AG04449 (cell line): ENCODE data around the gene BET1L.
"Not testable (repeated sequence)": the region's sequence is repeated elsewhere in the genome, so short reads cannot be mapped to it uniquely, and the experiment has no call there.

Source experiments
- CTCF ChIA-PET: fragments of 350-600 bp; formaldehyde crosslinking; extraction: SDS; loops from one replicate; lab custom pipeline; 2021; ENCODE audit warnings: antibody characterized with exemption; lab: Yijun Ruan, JAX
- POLR2A ChIA-PET: fragments of 400-600, 350-600 bp; formaldehyde crosslinking; extraction: SDS; loops from one replicate; lab custom pipeline; 2020; ENCODE audit warnings: antibody characterized with exemption, inconsistent platforms; lab: Yijun Ruan, JAX
- DNase-seq: peaks from one replicate; pipeline ENCODE4 v3.0.0-alpha.2; 2010; ENCODE audit warnings: low read depth, low spot score
- H3K4me3 ChIP-seq: 2 replicates; pipeline ENCODE4 v1.5.1; 2011; ENCODE audit warnings: low read depth, mild to moderate bottlenecking, control low read depth, low read length
- TF ChIP-seq, protein P1 (sequence below): IDR thresholded peaks from one replicate; pipeline ENCODE4 v1.5.1; 2011; ENCODE audit warnings: mild to moderate bottlenecking, moderate library complexity, low read length, control low read depth, inconsistent platforms; ENCODE audit not compliant: insufficient read depth; ENCODE audit errors: missing control alignments

Gene BET1L

DNA sequence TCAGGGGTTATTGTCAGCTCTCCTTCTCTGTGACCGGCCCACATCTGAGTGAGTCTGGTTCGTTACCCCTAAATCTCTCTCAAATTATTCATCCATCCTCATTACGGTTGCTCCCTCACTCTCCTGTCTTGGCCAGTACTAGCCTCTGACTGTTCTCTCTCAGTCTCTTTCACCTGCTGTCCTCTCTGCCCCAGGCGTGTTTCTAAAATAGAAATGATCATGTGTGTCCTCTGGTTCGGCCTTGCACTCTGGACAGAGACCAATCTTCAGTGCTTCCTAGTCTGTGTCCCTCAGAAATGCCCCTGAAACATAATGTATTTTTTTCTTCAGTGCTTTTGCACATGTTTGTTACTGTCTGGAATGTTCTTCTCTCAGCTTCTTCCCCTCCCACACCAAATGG, 34.4 kb upstream of the BET1L start:
- TF ChIP-seq, protein P1, sequence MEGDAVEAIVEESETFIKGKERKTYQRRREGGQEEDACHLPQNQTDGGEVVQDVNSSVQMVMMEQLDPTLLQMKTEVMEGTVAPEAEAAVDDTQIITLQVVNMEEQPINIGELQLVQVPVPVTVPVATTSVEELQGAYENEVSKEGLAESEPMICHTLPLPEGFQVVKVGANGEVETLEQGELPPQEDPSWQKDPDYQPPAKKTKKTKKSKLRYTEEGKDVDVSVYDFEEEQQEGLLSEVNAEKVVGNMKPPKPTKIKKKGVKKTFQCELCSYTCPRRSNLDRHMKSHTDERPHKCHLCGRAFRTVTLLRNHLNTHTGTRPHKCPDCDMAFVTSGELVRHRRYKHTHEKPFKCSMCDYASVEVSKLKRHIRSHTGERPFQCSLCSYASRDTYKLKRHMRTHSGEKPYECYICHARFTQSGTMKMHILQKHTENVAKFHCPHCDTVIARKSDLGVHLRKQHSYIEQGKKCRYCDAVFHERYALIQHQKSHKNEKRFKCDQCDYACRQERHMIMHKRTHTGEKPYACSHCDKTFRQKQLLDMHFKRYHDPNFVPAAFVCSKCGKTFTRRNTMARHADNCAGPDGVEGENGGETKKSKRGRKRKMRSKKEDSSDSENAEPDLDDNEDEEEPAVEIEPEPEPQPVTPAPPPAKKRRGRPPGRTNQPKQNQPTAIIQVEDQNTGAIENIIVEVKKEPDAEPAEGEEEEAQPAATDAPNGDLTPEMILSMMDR, result no peak
- POLR2A ChIA-PET, result no interaction called here
- CTCF ChIA-PET, result interaction anchor here (0.7 to 6.6 kb wide), 5 partner anchors 8 to 209 kb away, joined by 3 to 79 read pairs (median 4); no protein-coding TSS in a partner anchor

DNA sequence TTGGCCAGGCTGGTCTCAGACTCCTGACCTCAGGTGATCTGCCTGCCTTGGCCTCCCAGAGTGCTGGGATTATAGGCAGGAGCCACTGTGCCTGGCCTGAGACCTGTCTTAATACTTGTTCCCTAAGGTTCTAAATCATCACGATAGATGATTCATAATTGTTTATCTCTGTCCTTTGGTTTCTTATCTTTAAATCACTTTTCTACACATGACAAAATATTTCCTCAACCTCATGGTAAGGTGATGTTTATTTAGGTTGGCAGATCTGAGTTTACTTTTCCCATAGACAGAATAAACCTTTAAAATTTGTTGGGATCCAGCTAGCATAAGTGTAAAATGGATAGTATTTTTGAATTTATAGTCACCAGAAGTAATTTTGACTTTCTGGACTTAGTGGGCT, 33.1 kb upstream of the BET1L start:
- CTCF ChIA-PET, result interaction anchor here (6.6 kb wide), 1 partner anchor 10 kb away, joined by 79 read pairs; no protein-coding TSS in a partner anchor
- TF ChIP-seq, protein P1, result no peak
- POLR2A ChIA-PET, result no interaction called here
- H3K4me3 ChIP-seq, result no peak overlapping the region
- DNase-seq, result no peak

More for the DNA sequence above, 34.4 kb upstream of the BET1L start:
- no peak for DNase-seq
- no peak overlapping the region for H3K4me3 ChIP-seq

DNA sequence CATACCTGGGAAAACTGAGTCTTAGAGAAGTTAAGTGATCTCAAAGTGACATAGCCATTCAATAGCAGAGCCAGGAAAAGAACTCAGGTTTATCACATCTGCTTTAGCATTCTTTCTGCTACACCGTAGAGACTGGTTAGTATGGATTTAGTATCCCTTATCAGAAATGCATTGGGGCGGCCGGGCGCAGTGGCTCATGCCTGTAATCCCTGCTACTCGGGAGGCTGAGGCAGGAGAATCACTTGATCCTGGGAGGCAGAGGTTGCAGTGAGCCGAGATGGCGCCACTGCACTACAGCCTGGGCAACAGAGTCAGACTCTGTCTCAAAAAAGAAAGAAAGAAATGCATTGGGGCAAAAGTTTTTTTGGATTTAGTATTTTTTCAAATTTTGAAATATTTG, 31.1 kb upstream of the BET1L start:
- not testable (repeated sequence) for DNase-seq, H3K4me3 ChIP-seq
- ChIA-PET CTCF (interaction anchor here (0.8 to 6.6 kb wide), 5 partner anchors 10 to 210 kb away, joined by 3 to 79 read pairs (median 4); no protein-coding TSS in a partner anchor), POLR2A (interaction anchor here (1.2 kb wide), 1 partner anchor 31 kb away, joined by 3 read pairs; the partner anchor contains the start of gene BET1L)

DNA sequence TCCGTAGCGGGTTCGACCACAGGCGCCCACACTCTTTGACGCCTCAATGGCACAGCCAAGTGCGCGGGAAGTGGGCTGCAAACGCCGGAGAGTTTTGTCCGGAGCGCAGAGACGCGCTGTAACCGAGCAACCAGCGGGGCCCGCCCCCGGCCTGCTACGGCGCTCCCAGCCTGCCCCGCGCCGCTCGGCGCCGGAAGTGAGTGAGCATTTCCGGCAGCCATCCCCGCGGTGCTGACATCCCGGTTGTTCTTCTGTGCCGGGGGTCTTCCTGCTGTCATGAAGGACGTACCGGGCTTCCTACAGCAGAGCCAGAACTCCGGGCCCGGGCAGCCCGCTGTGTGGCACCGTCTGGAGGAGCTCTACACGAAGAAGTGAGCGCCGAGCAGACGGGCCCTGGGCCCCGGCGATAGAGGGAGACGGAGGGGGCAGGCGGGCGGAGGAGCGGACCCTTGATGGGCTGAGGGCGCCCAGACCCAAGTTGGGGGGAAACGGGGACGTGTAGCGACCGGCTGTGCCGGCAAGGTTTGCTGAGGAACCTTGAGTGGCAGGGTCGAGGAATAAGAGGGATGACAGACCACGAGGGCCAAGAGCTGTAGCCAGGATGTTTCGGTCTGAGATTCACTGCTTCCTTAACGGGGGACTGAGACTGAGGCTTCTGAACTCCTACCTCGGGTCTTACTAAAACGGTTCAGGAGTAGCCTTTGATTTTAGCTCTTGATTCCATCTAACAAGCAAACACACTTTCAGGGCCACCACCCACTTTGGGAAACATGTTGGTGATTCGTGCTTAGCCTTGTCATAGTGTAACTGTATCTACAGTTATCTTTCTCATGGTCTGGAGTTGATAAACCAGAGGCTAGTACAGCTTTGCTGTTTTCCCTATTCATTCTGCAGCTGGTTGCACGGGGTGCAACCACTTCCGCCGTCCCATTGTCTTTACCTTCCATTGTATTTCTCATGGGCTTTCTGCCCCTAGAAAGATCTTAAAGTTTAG, 29.9 kb upstream of the BET1L start, which contains the start of gene PSMD13:
Gene PSMD13, plus strand, starts transcription at position 203 of the 994 bp plus-strand sequence. Its CDS starts 74 bp downstream, at position 277.
- POLR2A ChIA-PET, result interaction anchor here (0.6 to 1.1 kb wide), 3 partner anchors 21 to 174 kb away, joined by 3 to 5 read pairs (median 4); no protein-coding TSS in a partner anchor
- peak within 1 kb of the TSS; percentile 91 for H3K4me3 ChIP-seq
- CTCF ChIA-PET, result interaction anchor here (0.8 to 6.6 kb wide), 6 partner anchors 8 to 212 kb away, joined by 3 to 79 read pairs (median 4); no protein-coding TSS in a partner anchor
- TF ChIP-seq, protein P1, result no peak
- no peak for DNase-seq

DNA sequence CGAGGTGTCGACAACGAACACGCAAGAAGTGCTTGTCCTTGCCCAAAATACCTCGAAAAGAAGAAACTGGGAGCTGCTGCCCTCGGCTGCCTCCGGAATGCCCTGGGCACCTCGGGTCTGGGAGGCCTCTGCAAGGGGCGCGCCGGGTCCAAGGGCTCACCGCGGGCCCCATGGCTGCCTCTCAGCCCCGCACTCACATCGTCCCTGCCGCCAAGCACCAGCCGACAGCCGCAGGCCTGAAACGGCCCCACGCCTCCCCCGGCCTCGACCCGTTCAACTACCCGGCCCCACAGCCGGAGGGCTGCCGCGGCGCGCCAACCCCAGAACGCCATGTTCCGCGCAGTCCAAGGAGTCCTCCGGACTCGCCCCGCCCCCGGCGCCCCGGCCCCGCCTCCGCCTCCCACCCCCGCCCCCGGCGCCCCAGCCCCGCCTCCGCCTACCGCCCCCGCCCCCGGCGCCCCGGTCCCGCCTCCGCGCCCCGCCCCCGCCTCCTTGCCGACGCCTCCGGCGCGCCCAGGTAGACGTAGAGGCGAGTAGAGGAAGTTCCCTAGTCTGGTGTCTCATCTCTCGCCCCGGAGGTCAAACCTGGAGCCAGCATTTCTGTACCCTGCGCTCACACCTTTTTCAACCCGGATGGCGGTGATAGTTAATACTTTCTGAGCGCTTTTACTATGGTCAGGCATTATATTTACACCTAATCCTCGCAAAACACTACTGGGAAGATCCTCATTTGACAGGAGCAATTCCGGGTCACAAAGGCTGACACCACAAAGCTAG, 29.0 kb upstream of the BET1L start, which contains the start of gene SIRT3:
Gene SIRT3, minus strand, starts transcription at position 346 of the 777 bp plus-strand sequence. Its CDS starts 14 bp downstream, at position 332.
- no peak for DNase-seq
- ChIA-PET CTCF (interaction anchor here (2.3 to 6.6 kb wide), 2 partner anchors 14 to 212 kb away, joined by 12 to 79 read pairs; no protein-coding TSS in a partner anchor), POLR2A (interaction anchor here (0.6 to 1.1 kb wide), 4 partner anchors 20 to 175 kb away, joined by 3 to 5 read pairs (median 4); partner anchors contain the start of genes BET1L and RIC8A)
- peak within 1 kb of the TSS; percentile 91 for H3K4me3 ChIP-seq
- TF ChIP-seq, protein P1, result no peak

DNA sequence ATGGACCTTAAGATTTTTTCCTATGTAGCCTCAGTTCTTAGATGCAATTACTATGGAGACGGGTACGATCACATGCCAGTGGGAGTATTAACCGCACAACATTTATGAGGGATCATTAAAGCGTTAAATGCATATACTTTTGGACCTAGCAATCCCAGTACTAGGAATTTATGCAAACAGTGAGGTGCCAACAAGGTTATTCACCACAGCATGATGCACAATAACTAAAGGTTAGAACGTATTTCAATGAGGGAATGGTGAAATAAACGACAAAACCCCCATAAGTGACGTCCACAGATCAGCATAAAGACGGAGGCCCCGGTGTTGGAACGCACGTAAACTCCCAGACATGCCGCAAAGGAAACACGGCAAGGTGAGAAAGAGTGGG, 28.4 kb upstream of the BET1L start:
- no peak for DNase-seq
- ChIA-PET POLR2A (interaction anchor here (1.1 kb wide), 1 partner anchor 28 kb away, joined by 4 read pairs; the partner anchor contains the start of genes BET1L and RIC8A), CTCF (no interaction called here)
- TF ChIP-seq, protein P1, result no peak
- H3K4me3 ChIP-seq, result peak overlapping the region; percentile 61
